ENCODE measurements around the gene UBE3C. TPM values are rescaled to one million over a fixed set of nuclear protein-coding genes. Genes with fewer than 3 reads are reported as not detected.

Gene UBE3C
- total and polyA plus RNA-seq, 4 donors, result 12.7 to 91.8 (median 46.1) TPM

- Histone ChIP-seq H3K9me3 (ENCODE audit: control insufficient read depth in 4 of 4, insufficient read depth in 3 of 4, low read length in 3 of 4) (no peaks in the 10 kb centered on the region), H3K4me1 (ENCODE audit: control insufficient read depth in 5 of 5, insufficient read depth in 5 of 5, low read length in 5 of 5) (peaks cover 0 to 3% (median 0%) of the 10 kb centered on the region in 5 donors), H3K9ac (ENCODE audit: insufficient read depth in 1 of 2, low read length in 2 of 2) (no peak overlapping the region), H3K27me3 (ENCODE audit: control insufficient read depth in 3 of 3, insufficient read depth in 3 of 3, low read length in 2 of 3) (no peaks in the 10 kb centered on the region), H3K36me3 (ENCODE audit: control insufficient read depth in 4 of 4, insufficient read depth in 4 of 4, low read length in 4 of 4) (peaks cover 9 to 27% (median 17%) of the 10 kb centered on the region in 4 donors), H3K27ac (ENCODE audit: low read depth in 1 of 2, low read length in 1 of 2) (no peak overlapping the region), H3K4me3 (no peak overlapping the region)
- WGBS, 2 donors, result 93 to 94% methylated on average over 10 of the region's 10 CpGs
- no peak for DNase-seq
- no peak for ATAC-seq (ENCODE audit: insufficient read depth, low FRiP score)
- no peak for TF ChIP-seq CTCF (IDR thresholded peaks at IDR 0.05; ENCODE audit: control extremely low read depth, extremely low read depth)
Observed at GRCh38 chr7:157208571-157209413, 70.1 kb downstream of the UBE3C start.

DNA sequence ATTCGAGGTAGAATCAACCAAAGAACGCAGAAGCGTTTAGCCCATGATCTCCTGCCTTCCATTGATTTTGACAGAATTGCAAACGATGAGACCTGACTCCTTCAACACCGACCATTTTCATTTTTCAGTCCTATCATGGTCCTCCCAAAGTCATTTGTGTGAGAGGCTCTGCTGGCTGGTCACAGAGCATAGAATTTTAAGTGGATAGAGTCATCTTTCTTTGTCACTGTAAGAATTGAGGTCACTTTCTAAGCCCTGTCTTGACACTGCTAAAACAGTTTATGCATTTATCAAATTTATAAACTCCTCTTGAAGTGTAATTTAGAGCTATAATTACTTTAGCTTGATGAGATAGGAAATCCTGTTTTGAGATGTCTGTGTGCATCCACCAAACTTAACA lies 72.0 kb downstream of the UBE3C start:
- 85 to 92% methylated on average over 5 of the region's 5 CpGs for WGBS, 2 donors
- no peak for TF ChIP-seq CTCF (IDR thresholded peaks at IDR 0.05; ENCODE audit: control extremely low read depth, extremely low read depth)

GRCh38 chr7:157211690-157212089 lies 73.0 kb downstream of the UBE3C start:
- Histone ChIP-seq H3K27me3 (ENCODE audit: control insufficient read depth in 3 of 3, insufficient read depth in 3 of 3, low read length in 2 of 3) (no peaks in the 10 kb centered on the region), H3K9me3 (ENCODE audit: control insufficient read depth in 4 of 4, insufficient read depth in 3 of 4, low read length in 3 of 4) (no peaks in the 10 kb centered on the region), H3K36me3 (ENCODE audit: control insufficient read depth in 4 of 4, insufficient read depth in 4 of 4, low read length in 4 of 4) (peaks cover 6 to 18% (median 12%) of the 10 kb centered on the region in 4 donors), H3K9ac (ENCODE audit: insufficient read depth in 1 of 2, low read length in 2 of 2) (no peak overlapping the region), H3K4me3 (no peak overlapping the region), H3K4me1 (ENCODE audit: control insufficient read depth in 5 of 5, insufficient read depth in 5 of 5, low read length in 5 of 5) (peaks cover 0 to 3% (median 0%) of the 10 kb centered on the region in 5 donors), H3K27ac (ENCODE audit: low read depth in 1 of 2, low read length in 1 of 2) (no peak overlapping the region)
- TF ChIP-seq CTCF (IDR thresholded peaks at IDR 0.05; ENCODE audit: control extremely low read depth, extremely low read depth), result no peak
- no peak for DNase-seq
- WGBS, 2 donors, result 46 to 63% methylated on average over 5 of the region's 5 CpGs
- ATAC-seq (ENCODE audit: insufficient read depth, low FRiP score), result no peak

More for the DNA sequence above, 72.0 kb downstream of the UBE3C start:
- peaks cover 0 to 3% (median 0%) of the 10 kb centered on the region in 5 donors for H3K4me1 ChIP-seq (ENCODE audit: control insufficient read depth in 5 of 5, insufficient read depth in 5 of 5, low read length in 5 of 5)
- H3K4me3 ChIP-seq, result no peak overlapping the region
- no peaks in the 10 kb centered on the region for H3K27me3 ChIP-seq (ENCODE audit: control insufficient read depth in 3 of 3, insufficient read depth in 3 of 3, low read length in 2 of 3)
- ATAC-seq (ENCODE audit: insufficient read depth, low FRiP score) (no peak), DNase-seq (no peak)
- H3K9me3 ChIP-seq (ENCODE audit: control insufficient read depth in 4 of 4, insufficient read depth in 3 of 4, low read length in 3 of 4), result no peaks in the 10 kb centered on the region
- peaks cover 8 to 14% (median 12%) of the 10 kb centered on the region in 4 donors for H3K36me3 ChIP-seq (ENCODE audit: control insufficient read depth in 4 of 4, insufficient read depth in 4 of 4, low read length in 4 of 4)
- no peak overlapping the region for H3K27ac ChIP-seq (ENCODE audit: low read depth in 1 of 2, low read length in 1 of 2)
- no peak overlapping the region for H3K9ac ChIP-seq (ENCODE audit: insufficient read depth in 1 of 2, low read length in 2 of 2)

Data from lung (tissue), 12 donors.